CD14-positive monocyte (primary cell): Measurements from ENCODE around the gene SSBP2. TPM values are rescaled to one million over a fixed set of nuclear protein-coding genes. Genes with fewer than 3 reads are reported as not detected.

Experiments
- DNase-seq, 3 donors: peaks; one replicate each; pipeline ENCODE4 v3.0.0-alpha.2; 2011 to 2022
- H2AFZ ChIP-seq: 2 replicates; pipeline ENCODE4 v1.6.0; 2012; ENCODE audit warnings: mild to moderate bottlenecking, low read depth, low read length, inconsistent platforms; ENCODE audit not compliant: insufficient read depth, poor library complexity, severe bottlenecking
- H3K27ac ChIP-seq, 2 donors: 1 replicate in 1 of 2; 2 replicates in 1 of 2; pipeline ENCODE4 v1.5.1; 2012 to 2013; ENCODE audit warnings: low read length in 2 of 2, control low read depth in 1 of 2, inconsistent platforms in 1 of 2, low read depth in 1 of 2, mild to moderate bottlenecking in 1 of 2
- H3K27me3 ChIP-seq, 2 donors: one replicate each; pipeline versions ENCODE4 v1.6.0 to v1.6.1; 2011 to 2013; ENCODE audit warnings: low read length in 2 of 2; ENCODE audit not compliant: control insufficient read depth in 2 of 2, insufficient read depth in 2 of 2
- H3K36me3 ChIP-seq, 2 donors: replicated peaks in 1 of 2; 1 replicate in 1 of 2; 2 replicates in 1 of 2; pipeline versions ENCODE4 v1.5.1 to v1.6.1; 2012 to 2013; ENCODE audit warnings: low read length in 2 of 2, control low read depth in 1 of 2, inconsistent platforms in 1 of 2, mild to moderate bottlenecking in 1 of 2; ENCODE audit not compliant: insufficient read depth in 2 of 2, control insufficient read depth in 1 of 2
- H3K4me1 ChIP-seq, 2 donors: 1 replicate in 1 of 2; 2 replicates in 1 of 2; pipeline versions ENCODE4 v1.5.1 to v1.6.1; 2012 to 2013; ENCODE audit warnings: low read length in 2 of 2, control low read depth in 1 of 2, inconsistent platforms in 1 of 2, mild to moderate bottlenecking in 1 of 2, moderate library complexity in 1 of 2; ENCODE audit not compliant: insufficient read depth in 2 of 2, control insufficient read depth in 1 of 2
- H3K4me2 ChIP-seq: replicated peaks from 2 replicates; pipeline ENCODE3; 2012; ENCODE audit warnings: low read length, moderate library complexity, mild to moderate bottlenecking; ENCODE audit not compliant: poor library complexity, severe bottlenecking; ENCODE audit errors: extremely low read depth
- H3K4me3 ChIP-seq, 3 experiments: fragments of 200-600 bp in 1 of 3; sonication (generic) in 1 of 3; replicated peaks in 1 of 3; 1 replicate in 2 of 3; 2 replicates in 1 of 3; pipeline ENCODE4 v1.5.1; 2011 to 2013; ENCODE audit warnings: low read length in 3 of 3, mild to moderate bottlenecking in 3 of 3, control low read depth in 2 of 3, low read depth in 2 of 3, inconsistent platforms in 1 of 3, moderate library complexity in 1 of 3
- H3K79me2 ChIP-seq: 2 replicates; pipeline ENCODE4 v1.6.0; 2012; ENCODE audit warnings: mild to moderate bottlenecking, control low read depth, inconsistent platforms, low read length, moderate library complexity; ENCODE audit not compliant: insufficient read depth
- H3K9ac ChIP-seq: 2 replicates; pipeline ENCODE4 v1.6.0; 2017; ENCODE audit warnings: low read length, mild to moderate bottlenecking; ENCODE audit not compliant: insufficient read depth, poor library complexity, severe bottlenecking
- H3K9me3 ChIP-seq, 2 donors: replicated peaks in 1 of 2; 1 replicate in 1 of 2; 2 replicates in 1 of 2; pipeline versions ENCODE4 v1.5.1 to v1.6.1; 2012 to 2013; ENCODE audit warnings: low read length in 2 of 2, control low read depth in 1 of 2; ENCODE audit not compliant: control insufficient read depth in 1 of 2, insufficient read depth in 1 of 2
- H4K20me1 ChIP-seq: 2 replicates; pipeline ENCODE4 v1.6.0; 2012; ENCODE audit warnings: mild to moderate bottlenecking, low read length, control low read depth, moderate library complexity; ENCODE audit not compliant: insufficient read depth
- H3K27ac Mint-ChIP-seq, 7 donors: one replicate each; pipeline ENCODE4 v1.8.0; 2020; ENCODE audit warnings: mild to moderate bottlenecking in 7 of 7, mixed read lengths in 7 of 7, moderate library complexity in 6 of 7, inconsistent platforms in 2 of 7
- H3K27me3 Mint-ChIP-seq, 3 donors: one replicate each; pipeline ENCODE4 v1.8.0; 2021 to 2022; ENCODE audit warnings: low read depth in 3 of 3, mild to moderate bottlenecking in 3 of 3, mixed read lengths in 3 of 3, moderate library complexity in 3 of 3, inconsistent platforms in 1 of 3
- H3K36me3 Mint-ChIP-seq, 2 donors: one replicate each; pipeline ENCODE4 v1.8.0; 2020; ENCODE audit warnings: mixed read lengths in 2 of 2, inconsistent platforms in 1 of 2, mild to moderate bottlenecking in 1 of 2
- H3K4me1 Mint-ChIP-seq: one replicate; pipeline ENCODE4 v1.8.0; 2020; ENCODE audit warnings: mild to moderate bottlenecking, mixed read lengths
- H3K4me3 Mint-ChIP-seq, 2 donors: one replicate each; pipeline ENCODE4 v1.8.0; 2020; ENCODE audit warnings: mild to moderate bottlenecking in 2 of 2, mixed read lengths in 2 of 2, moderate library complexity in 1 of 2
- H3K9me3 Mint-ChIP-seq, 7 donors: one replicate each; pipeline ENCODE4 v1.8.0; 2020 to 2022; ENCODE audit warnings: mixed read lengths in 7 of 7, mild to moderate bottlenecking in 6 of 7, moderate library complexity in 6 of 7, inconsistent platforms in 2 of 7
- WGBS: methylation state at CpG from one replicate; pipeline ENCODE4 v1.1.5; 2013; ENCODE audit warnings: missing lambda C conversion rate; ENCODE audit not compliant: insufficient coverage; 5-methylcytosine and 5-hydroxymethylcytosine counted together
- intact Hi-C, 2 donors: fragments of 100-400 bp; cut with micrococcal nuclease; formaldehyde crosslinking; loops; one replicate each; pipeline versions ENCODE4 v1.15.0 to v1.15.1; 2023
- polyA plus RNA-seq, 3 donors: library from polyadenylated mRNA; depleted of rRNA in 1 of 3; unstranded in 2 of 3; stranded (reverse) in 1 of 3; fragments of 300-500 nt in 2 of 3; fragments of >200 nt in 1 of 3; fragmentation: Illumina TruSeq in 2 of 3; gene quantifications; 1 replicate in 2 of 3; 2 replicates in 1 of 3; pipeline ENCODE4 v1.2.3, GENCODE V29; 2012 to 2021
- TF ChIP-seq, protein P1 (sequence below): fragments of 200-600 bp; IDR thresholded peaks from one replicate; pipeline ENCODE4 v1.8.0; 2022; ENCODE audit warnings: antibody characterized with exemption, mild to moderate bottlenecking

Gene SSBP2
- polyA plus RNA-seq, 3 donors: 29.1 to 55.2 (median 53.4) TPM

DNA sequence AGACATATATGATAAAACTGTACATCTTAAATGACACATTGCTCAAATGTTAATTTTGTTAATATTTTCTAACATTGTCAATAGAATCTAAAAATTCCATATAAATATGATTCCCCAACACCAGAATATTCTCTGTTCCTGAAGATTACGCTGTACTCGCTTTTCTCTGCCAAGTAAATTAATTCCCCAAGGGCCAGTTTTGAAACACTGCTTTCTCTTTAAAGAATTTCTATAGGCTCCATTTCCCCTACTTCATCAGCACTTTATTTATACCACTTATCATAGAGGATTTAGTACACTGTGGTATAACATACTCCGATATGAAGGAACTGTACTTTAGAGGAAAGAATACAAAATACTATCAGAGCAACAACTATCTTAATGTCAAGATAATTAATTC is 255.6 kb downstream of the SSBP2 start:
- intact Hi-C loops: no loop called here
- H3K27ac ChIP-seq: no peak overlapping the region
- Mint-ChIP-seq H3K27ac (no peak overlapping the region), H3K27me3 (peaks cover 0 to 2% (median 2%) of the 10 kb centered on the region in 3 donors), H3K36me3 (peaks cover 2 to 5% of the 10 kb centered on the region in 2 donors), H3K9me3 (peaks cover 0 to 1% (median 0%) of the 10 kb centered on the region in 7 donors), H3K4me3 (no peak overlapping the region), H3K4me1 (no peaks in the 10 kb centered on the region)
- H3K36me3 ChIP-seq: no peaks in the 10 kb centered on the region
- H2AFZ ChIP-seq: no peak overlapping the region
- TF ChIP-seq, protein P1, sequence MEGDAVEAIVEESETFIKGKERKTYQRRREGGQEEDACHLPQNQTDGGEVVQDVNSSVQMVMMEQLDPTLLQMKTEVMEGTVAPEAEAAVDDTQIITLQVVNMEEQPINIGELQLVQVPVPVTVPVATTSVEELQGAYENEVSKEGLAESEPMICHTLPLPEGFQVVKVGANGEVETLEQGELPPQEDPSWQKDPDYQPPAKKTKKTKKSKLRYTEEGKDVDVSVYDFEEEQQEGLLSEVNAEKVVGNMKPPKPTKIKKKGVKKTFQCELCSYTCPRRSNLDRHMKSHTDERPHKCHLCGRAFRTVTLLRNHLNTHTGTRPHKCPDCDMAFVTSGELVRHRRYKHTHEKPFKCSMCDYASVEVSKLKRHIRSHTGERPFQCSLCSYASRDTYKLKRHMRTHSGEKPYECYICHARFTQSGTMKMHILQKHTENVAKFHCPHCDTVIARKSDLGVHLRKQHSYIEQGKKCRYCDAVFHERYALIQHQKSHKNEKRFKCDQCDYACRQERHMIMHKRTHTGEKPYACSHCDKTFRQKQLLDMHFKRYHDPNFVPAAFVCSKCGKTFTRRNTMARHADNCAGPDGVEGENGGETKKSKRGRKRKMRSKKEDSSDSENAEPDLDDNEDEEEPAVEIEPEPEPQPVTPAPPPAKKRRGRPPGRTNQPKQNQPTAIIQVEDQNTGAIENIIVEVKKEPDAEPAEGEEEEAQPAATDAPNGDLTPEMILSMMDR: no peak
- no peak overlapping the region for H3K9ac ChIP-seq
- no peaks in the 10 kb centered on the region for H3K79me2 ChIP-seq
- H3K4me1 ChIP-seq: no peaks in the 10 kb centered on the region
- no peaks in the 10 kb centered on the region for H4K20me1 ChIP-seq
- WGBS: no CpG with 5 or more reads among the region's 3 CpGs
- no peaks in the 10 kb centered on the region for H3K9me3 ChIP-seq
- no peak overlapping the region for H3K4me2 ChIP-seq
- H3K4me3 ChIP-seq: no peak overlapping the region
- H3K27me3 ChIP-seq: no peaks in the 10 kb centered on the region
- no peak for DNase-seq

DNA sequence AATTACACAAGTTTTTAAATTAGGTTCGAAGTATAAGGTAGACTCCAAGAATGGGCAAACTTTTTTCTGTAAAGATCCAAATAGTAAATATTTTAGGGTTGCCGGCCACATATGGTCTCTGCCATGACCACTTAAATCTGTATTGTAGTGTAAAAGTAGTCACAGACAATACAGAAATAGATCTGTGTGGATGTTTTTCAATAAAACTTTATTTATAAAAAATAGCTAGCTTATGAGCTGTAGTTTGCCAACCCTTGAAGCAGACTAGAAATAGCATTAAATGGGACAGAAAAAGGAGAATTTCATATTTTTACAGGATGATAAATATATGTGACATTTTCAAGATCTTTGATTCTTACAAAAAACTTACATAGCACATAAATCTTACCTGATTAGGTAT is 262.0 kb downstream of the SSBP2 start:
- H3K27ac ChIP-seq: no peak overlapping the region
- no peak overlapping the region for H3K4me2 ChIP-seq
- H2AFZ ChIP-seq: no peak overlapping the region
- no peak for DNase-seq
- Mint-ChIP-seq H3K36me3 (peaks cover 0 to 5% of the 10 kb centered on the region in 2 donors), H3K4me1 (no peaks in the 10 kb centered on the region), H3K9me3 (no peaks in the 10 kb centered on the region), H3K27ac (no peak overlapping the region), H3K4me3 (no peak overlapping the region), H3K27me3 (no peaks in the 10 kb centered on the region)
- no peaks in the 10 kb centered on the region for H3K36me3 ChIP-seq
- no peaks in the 10 kb centered on the region for H4K20me1 ChIP-seq
- H3K4me1 ChIP-seq: no peaks in the 10 kb centered on the region
- no peak overlapping the region for H3K4me3 ChIP-seq
- intact Hi-C loops: no loop called here
- no peak overlapping the region for H3K9ac ChIP-seq
- no peaks in the 10 kb centered on the region for H3K79me2 ChIP-seq
- no peaks in the 10 kb centered on the region for H3K9me3 ChIP-seq
- WGBS: no CpG with 5 or more reads among the region's 2 CpGs
- TF ChIP-seq, protein P1: no peak
- H3K27me3 ChIP-seq: no peaks in the 10 kb centered on the region
